NCI-H446 treated with DMSO at 0.1 percent for 48 hours (cell line): Measurements from ENCODE around the gene POLR1D.

Experiments used
- DNase-seq: peaks from one replicate; lab custom pipeline; 2025; lab: John Stamatoyannopoulos, UW

POLR1D gene, protein sequence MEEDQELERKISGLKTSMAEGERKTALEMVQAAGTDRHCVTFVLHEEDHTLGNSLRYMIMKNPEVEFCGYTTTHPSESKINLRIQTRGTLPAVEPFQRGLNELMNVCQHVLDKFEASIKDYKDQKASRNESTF

DNA sequence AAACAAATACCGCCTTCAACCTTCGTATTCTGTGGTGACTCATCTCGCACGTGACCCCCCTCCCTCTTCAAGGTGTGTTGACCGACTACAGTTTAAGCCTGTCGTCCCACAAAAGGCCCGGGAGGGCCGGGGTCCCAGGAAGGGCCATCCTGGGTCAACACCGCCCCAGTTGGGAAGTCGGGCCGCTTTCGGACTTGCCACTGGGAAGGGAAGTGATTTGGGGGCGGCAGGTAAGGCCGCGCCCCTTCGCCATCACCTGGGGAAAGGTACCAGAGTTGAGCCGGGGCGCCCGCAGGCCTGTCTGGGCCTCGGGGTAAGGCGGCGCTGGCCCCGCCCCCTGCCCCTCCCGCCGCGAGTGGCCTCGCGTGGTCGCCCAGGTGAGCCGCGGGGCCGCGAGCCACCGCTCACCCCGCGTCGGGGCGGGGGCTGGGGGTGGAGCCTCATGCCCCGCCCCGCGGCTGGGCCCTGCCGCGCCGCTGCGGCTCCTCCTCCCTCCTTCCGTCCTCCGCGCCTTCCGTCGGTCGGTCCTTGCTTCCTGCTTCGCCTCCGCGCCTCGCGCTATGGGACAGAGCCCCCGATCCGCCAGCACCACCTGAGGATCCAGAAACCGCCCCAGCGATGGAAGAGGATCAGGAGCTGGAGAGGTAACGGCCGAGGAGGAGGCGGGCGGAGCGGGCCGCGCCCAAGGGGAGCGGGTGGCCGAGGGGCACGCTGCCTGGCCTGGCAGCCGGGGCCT is at the start of gene POLR1D:
Gene POLR1D (plus strand): TSS at position 527 of the 736 bp plus-strand sequence. CDS start 92 bp downstream, at position 619.
- DNase-seq = no peak

DNA sequence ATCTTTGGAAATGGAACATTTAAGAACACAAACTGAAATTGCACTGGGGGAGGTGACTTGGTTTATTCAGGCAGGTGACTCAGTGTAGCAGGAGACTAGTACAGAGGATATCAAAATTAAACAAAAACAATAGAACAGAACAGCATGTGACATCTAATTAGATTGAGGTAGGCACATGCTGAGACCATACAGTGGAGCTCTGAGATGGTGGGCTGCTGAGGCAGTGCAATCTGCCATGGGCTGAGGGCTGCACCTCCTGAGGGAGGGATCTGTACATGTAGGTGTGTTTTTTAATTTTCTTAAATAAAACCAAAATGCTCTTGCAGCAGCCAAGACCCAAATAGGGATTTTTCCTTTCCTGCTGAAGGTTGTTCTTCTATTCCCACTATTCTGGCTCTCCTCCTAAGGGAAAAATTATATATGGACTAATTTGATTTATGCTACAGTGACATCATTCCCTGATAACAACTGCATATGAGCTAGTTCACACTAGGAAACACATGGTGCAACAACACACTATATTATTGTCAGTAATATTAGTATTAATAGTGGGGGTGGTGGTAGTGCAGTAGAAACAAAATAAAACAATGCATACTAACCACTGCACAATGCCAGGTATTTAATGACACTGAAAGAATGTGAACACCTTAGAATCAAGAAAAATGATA is 49.3 kb upstream of the POLR1D start:
- DNase-seq = no peak

DNA sequence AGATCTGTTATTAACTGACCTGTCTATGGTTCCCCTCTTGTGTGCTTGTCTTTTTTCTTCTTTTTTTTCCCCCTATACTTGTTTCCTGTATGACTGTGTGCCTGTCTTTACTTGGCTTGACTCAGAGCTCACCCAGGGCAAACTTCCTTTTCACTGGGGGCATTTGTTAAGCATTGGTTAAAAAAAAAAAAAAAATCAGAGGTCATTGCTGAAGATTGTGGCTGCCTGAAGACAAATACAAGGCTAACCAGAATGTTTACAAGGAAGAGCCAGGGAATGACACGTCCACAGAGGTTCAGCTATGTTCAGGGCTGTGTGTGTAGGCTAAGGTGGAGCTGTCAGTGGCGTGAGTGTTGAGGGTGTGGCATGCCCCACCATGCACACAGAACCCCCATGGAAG is 48.4 kb upstream of the POLR1D start:
- no peak for DNase-seq

DNA sequence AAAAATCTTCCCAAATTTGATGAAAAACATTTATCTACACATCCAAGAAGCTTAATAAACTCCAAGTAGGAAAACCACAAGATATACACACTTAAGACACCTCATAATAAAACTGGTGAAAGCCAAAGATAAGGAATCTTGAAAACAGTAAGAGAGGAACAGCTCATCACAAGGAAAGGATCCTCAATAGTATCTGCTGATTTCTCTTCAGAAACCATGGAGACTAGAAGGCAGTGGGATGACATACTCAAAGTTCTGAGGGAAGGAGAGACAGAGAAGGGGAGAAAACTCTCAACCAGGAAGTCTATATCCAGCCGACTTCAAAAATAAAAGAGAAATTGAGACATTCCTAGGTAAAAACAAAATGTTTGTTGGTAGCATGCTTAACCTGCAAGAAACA is 47.0 kb upstream of the POLR1D start:
- no peak for DNase-seq

DNA sequence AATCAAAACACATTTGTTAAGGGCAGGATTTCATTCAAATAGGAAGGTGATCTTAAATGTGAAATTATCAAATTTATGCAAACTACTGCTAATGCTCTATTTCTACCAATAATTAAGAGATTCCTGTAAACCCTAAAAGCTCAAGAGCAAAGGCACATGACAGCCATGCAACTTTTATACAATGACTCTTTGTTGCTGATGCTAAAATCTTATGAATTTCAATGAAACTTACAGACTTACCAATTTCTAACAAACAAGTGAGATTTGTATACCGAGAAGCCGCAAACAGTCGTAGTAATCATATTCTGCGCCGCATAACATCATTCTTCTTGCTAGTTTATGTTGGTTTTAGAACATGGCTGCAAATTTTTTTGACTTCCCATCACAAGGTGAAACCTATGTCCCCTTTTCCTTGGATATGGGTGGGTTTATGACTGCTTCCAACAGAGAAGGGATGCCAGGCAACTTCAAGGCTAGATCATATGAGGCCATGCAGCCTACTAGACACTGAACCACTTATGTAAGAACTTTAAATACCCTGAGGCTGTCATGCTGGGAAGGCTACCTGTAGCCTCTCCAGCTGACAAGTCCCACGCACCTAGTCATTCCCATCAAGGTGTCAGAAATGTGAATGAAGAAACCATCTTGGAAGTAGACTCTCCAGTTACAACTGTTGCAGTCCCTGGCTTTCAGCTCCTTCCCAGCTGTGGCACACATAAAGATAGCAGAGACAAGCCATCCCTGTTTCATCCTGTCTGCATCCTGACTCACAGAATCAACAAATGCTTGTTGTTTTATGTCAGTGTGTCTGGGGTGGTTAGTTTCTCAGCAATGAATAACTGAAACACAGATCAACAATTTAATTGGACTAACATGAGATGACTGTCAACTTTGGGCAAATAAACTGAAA is 43.3 kb upstream of the POLR1D start:
- no peak for DNase-seq

DNA sequence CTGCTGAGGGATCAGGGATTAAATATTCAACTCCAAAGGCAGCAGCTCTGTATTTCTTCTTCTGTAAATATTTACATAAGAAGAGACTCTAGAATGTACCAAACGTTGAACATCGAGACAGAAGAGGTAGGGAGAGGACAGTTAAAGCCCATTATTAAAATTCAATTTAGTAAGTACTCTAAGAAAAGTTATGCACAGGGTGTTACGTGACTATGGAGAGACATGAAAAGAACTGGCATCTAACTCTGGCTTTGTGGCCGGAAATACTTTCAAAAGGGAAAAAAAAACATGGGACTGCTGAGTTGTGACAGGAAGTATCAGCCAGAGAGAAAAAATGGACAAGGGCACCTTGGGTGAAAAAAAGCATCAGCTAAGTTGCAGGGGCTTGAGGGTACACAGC is 38.0 kb upstream of the POLR1D start:
- DNase-seq = no peak

DNA sequence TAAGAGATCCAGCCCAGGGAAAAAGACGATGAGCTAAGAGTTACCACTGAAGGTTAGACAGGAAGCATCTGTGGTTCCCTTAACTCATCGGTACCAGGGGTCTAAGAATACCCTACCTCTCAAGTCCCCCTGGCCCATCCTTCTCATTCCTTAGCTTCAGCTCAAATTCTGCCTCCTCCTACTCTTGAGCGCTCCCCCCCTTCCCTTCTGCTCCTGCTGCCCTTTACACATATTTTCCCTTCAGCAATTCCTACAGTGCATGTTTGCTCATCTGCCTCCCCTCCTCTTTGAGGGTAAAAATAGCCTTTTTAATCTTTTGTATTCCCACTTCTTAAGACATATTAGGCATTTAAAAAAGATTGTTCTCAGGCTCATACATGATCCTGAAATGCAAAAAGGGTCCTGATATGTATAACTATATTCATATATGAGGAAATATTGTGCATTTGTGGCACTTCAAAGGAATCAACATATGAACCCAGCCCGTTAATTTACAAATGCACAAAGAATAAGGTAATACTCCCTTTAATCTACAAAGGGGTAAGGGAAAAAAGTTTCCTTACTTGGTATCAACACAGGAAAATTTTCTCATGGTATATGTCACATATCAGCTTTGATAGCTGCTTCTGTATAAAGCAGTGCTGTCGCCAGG is 34.5 kb upstream of the POLR1D start:
- no peak for DNase-seq

DNA sequence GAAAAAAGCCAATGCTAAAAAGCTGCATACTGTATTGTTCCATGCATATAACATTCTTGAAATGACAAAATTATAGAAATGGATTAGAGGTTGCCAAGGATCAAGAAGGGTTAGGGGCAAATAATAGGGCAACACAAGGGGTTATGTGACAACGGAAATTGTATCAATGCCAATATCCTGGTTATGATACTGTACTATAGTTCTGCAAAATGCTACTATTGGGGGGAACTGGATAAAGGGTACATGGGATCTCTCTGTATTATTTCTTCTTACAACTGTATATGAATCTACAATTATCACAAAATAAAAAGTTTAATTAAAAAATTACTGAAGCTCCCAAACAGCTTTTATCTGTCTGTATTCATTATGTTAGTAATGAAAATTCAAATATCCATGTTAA is 33.3 kb upstream of the POLR1D start:
- DNase-seq = no peak

DNA sequence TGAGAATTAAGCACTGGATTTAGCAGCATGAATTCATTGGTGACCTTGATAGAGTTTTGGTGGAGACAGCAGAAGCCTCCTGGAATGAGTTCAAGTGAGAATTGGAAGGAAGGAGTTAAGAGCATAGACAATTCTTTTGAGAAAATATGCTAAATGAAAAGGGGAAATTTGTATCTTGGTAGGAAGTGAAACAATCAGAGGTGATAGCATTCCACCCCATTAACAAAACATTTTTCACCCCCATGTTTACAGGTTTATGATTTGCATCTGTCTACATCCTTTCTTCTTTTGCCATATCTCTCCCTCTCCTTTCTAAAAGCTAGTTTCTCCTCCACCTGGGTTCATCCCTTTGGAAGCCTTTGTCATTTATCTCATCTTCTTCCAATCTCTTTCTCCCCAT is 28.8 kb upstream of the POLR1D start:
- DNase-seq = no peak

DNA sequence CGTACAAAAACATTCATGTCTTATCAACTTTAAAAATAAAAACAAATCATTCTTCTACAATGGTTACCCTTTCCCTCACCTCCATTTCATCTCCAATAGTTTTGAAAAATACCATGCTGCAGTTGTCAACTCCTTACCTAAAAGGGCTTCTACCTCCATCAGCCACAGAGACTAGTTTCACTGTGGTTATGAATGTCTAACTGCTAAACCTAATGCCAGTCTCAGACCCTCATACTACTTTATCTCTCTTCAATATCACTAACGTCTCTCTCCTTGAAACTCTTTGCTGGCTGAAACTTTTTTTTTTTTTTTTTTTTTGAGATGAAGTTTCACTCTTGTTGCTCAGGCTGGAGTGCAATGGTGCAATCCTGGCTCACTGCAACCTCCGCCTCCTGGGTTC is 28.4 kb upstream of the POLR1D start:
- no peak for DNase-seq

DNA sequence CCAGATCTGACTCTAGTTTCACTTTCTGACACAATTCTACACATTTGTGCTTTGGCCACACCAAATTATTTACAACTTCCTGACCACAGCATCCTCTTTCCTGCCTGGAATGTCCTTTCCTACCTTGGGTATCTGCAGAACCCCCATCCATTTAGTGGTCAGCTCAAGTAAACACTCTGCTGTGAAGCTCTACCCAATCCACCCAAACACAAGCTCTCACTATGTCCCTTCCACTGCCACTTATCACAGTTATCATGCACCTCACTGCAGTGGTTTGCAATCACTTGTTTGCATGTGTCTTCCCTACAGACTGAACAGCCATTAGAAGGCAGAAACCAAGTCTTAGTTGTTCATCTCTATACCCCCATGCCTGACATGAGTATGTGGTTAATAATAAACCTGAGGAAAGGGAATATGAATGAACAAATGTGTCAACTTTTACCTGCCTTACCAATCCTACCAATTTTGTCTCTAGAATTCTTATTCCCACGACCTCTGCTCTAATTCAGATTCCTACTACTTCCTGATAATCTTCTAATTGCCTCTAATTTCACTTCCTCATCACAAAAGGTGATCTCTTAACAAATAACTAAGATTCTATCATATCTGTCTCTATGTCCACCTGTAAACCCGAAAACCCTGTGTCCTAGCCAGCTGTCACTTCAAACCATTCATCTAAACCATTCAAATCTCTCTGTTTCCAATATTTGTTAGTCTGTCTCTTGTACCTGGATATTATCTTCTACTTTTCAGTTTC is 26.5 kb upstream of the POLR1D start:
- no peak for DNase-seq

DNA sequence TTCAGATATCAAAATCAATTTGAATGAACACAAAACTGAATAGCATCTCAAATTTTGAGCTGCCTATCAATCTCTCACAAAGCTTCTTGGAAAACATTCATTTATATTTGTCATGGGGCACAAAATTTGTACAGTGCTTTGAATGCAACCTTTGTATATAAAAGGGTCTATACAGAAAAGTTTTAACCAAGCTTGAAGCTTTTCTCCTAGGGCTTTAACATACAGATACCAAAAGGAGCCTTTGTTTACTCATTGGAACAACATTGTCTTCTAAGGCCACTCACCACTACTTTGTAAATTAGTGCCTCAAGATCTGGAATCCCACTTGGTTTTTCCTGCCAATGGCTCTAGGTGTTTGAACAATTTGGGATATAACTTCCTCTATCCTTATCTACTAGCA is 22.6 kb upstream of the POLR1D start:
- no peak for DNase-seq

DNA sequence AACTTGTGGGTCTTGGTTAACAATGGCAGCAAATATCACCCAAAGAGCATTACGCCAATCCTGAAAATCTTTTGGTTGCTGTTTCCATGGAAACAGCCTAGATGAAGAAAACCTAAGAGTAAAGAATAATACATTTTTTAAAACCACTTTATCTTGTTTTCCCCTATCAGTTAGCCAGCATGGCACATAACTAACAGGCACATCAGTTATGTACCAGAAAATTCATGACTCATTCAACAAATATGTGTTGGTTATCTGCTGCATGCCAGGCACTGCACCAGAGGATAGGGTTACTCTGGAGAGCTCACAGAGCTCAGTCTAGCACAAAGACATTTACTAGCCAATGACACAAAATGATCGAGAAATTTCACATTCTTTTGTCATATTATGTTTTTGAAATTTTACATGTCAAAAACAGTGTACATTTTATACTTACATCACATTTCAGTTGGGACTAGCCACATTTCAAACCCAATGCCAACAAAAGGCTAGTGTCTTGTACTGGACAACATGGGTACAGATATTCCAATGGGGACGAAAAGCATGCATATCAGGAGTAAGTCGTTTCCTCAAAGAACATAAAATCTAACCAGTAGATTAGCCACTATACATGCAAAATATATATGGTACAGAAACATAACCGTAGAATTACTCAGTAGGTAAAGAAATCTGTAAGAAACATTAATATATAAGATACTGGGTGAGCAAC is 21.7 kb upstream of the POLR1D start:
- no peak for DNase-seq

DNA sequence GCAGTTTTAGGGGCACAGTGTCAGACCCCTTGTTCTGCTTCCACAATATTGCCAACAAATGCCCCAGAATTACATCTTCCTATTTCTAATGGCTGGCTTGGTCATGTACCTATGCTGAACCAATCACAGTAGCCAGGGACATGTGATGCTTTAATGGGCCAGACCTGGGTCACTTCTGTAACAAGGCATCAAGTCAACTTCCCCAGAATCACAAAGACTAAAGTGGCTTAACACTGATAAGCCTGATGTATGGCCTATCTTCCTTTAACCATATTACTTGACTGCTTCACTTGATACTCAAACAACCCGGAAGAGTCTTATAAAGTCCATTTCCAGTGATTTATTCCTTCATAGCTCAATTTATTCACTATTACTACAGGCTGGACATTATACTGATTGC is 21.0 kb upstream of the POLR1D start:
- no peak for DNase-seq

DNA sequence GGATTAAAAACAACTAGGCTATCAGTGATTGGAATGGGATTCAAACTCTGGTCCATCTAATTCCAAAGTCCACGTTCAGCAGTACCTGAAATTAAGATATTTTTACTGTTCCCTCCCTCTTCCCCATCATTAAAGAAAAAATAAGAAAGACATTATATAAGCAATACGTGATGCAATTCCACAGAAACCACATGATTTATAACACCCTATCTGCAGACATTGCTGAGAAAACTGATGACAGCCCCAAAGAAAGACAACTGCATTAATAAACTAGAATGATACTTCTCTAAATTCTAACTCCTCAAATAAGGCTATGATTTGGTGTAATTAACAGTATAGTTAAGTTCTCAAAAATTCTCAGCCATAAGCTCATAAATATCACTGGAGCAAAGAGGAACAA is 20.5 kb upstream of the POLR1D start:
- no peak for DNase-seq

DNA sequence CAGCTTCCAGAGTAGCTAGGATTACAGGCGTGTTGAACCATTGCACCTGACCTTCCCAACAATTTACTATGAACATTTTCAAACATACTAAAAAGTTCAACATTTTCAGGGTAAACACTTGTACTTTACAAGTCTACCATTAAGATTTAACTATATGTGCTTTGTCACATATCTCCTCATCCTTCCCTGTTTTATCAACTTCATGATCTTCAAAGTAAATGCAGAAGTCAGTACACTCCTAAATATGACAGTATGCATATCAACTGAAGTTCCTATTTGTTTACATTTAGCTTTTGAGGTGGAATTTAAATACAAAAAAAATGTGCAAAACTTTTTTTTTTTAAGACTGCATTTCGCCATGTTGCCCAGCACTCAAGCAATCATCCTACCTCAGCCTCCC is 19.9 kb upstream of the POLR1D start:
- DNase-seq = no peak

DNA sequence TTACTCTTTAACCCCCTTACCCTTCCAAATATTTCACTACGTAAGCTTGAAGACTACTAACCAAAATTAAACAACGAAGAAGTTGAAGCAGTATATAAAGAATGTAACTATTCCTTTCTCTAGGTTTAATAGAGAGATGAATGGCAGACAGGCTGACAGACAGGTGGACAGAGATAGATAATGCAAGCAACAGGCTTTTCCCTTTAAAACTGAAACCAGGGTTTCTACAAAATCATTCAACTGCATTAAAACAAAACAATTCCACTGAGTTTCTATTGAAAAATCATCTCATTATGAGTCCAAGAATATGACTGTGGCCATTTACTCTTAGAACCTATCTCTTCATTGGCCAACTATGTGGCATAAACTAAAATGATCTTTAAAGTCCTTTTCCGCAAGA is 16.6 kb upstream of the POLR1D start:
- DNase-seq = no peak

DNA sequence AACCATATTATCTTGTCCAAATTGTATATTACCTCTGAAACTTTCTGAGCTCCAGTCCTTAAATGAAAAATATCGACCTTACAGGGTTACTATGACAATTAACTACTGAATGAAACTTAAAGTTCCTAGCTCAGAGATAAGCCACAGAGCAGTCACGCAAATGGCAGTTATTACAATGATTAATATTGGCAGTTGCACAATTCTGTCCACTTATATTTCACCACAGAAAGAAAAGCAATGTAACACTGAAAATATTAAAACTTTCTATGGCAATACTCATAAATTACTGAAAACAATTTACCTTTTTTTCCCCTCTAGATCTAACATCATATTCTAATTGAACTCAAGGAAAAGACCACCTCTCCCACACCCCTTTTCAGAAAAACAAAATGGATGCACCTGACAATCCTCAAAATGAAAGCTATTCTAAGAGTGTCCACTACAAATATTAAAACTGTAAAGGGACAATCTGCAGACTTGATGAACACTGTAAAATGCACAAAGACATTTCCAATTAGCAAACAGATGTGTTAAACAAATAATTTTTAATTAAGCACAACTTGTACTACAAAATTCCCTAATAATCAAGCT is 16.0 kb upstream of the POLR1D start:
- DNase-seq = no peak

DNA sequence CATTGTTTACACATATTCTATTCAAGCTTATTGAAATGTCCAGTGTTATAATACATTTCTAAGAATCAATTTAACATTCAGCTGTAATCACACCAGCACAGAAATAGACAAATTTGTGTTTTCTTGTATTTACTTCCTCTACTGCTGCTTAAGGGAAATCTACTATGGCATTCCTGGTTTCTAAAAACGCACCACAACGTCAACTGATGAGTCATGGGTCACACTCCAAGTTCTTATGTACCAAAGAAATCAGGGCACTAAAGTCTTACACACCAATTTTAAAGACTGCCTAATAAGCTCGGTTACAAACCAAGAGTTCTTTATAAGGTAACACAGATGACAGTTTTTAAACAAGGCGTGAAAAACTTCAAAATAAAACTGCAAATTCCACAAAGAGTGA is 14.6 kb upstream of the POLR1D start:
- DNase-seq = no peak

DNA sequence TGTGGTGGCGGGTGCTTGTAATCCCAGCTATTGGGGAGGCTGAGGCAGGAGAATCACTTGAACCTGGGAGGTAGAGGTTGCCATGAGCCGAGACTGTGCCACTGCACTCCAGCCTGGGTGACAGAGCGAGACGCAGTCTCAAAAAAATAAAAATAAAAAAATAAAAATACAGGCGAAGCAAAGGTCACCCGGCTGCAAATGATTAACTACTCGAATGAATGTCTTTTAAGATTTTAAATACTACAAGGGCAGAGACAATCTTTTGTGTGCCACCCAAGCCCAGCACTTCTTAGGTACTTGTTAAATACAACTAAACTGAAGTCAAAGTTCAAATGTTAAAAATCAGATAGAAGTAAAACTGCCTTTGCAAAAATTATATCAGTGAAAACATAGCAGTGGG is 8.1 kb upstream of the POLR1D start:
- no peak for DNase-seq
